Cardiac septum (tissue), 1 donor: ENCODE data around the gene DTWD2. TPM values are rescaled to one million over a fixed set of nuclear protein-coding genes. Genes with fewer than 3 reads are reported as not detected.

Source experiments
- DNase-seq: peaks from one replicate; pipeline ENCODE4 v3.0.0-alpha.2; 2020; ENCODE audit warnings: low spot score
- intact Hi-C: fragments of 100-400 bp; cut with DNase I; formaldehyde crosslinking; loops from one replicate; pipeline ENCODE4 v1.14.0; 2022
- microRNA-seq: library from miRNA; unstranded; fragments of <30 nt; microRNA quantifications from one replicate; pipeline ENCODE4 v1.2.0, GENCODE V29; 2020
- total RNA-seq: library from RNA; stranded (reverse); fragmentation: NEBNext Ultra II Directional; extraction: Animal tissue kit (Norgen Biotek cat#: 25700); gene quantifications from one replicate; pipeline ENCODE4 v1.2.1, GENCODE V29; 2021
- donor health status: DM: no; HTN: no; CAD: no.

The DTWD2 gene
- total RNA-seq, 1 donor from 2014 or later: 10.1 TPM

DNA sequence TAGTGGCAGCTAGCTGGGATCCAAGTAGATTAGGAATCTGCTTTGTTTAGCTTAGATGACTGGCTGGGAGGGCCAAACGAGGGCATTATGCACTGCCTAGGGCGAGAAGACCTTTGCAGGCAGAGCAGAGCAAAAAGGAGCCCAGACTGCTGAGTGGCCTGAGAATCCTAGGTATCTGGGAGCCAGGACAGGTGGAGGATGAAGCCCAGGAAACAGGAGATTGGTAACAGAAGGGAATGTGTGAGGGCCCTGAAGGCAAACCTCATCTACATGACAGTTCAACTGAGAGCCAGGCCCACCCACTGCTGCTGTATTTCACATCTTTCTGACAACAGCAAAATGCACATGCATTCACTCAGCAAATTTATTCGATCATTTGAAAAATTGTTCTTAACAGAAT, 192.3 kb downstream of the DTWD2 start:
- intact Hi-C loops: no loop called here
- no peak for DNase-seq

DNA sequence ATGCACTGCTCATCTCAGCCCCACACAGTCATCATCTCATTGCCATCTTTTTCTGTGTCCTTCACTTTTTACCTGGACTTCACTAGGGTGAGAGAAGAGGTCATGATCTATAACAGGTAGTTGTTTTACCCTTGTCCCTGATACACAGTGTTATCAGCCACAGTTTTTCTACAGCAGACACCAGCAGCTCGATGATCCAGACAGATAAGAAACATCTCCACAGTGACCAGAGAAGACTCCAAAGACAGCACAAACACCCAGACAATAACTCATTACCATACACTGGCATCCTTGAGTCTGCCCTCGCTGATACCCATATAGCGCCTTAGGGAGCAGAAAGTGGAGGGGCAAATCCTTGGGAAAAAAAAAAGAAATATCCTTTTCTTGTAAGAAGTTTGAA, 194.1 kb downstream of the DTWD2 start:
- intact Hi-C loops: no loop called here
- DNase-seq: no peak

DNA sequence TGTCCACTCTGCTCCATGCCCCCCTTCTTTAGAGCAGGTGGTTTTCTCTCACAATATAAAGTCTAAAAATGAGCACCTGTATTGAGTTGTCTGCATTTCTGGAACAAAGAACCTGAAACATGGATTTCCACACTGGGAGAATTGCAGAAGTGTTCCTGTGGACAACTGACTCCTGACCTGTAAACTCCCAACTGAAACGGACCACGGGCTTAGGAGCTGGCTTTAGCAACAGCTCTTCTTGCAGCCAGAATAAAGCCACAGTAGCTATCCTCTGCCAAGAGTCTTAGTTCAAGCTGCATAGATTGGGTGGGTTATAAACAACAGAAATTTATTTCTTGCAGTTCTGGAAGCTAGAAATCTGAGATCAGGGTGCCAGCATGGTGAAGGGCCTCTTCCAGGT, 194.7 kb downstream of the DTWD2 start:
- DNase-seq: no peak
- intact Hi-C loops: loop anchor here (2.0 kb wide), 1 partner anchor 1339 kb away; no protein-coding TSS in a partner anchor

DNA sequence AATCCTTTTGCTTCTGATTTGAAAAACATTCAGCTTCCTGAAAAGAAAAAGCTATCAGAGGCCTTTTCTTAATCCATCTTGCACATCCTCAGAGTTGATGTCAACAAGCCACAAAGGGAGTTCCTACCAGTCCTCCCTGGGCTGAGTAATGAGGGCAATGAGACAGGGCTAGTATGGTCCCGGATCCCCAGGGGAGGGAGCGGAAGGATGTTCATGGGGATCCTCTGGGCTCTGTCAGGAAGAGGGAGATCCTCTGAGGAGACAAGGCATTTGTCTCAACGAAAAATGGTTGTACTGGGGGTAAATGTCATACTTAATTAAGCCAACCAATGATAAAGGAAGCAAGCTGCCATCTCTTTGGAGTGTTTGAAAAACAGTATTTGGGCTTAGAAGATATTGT, 195.3 kb downstream of the DTWD2 start:
- DNase-seq: no peak
- intact Hi-C loops: loop anchor here (2.0 kb wide), 1 partner anchor 1338 kb away; no protein-coding TSS in a partner anchor

DNA sequence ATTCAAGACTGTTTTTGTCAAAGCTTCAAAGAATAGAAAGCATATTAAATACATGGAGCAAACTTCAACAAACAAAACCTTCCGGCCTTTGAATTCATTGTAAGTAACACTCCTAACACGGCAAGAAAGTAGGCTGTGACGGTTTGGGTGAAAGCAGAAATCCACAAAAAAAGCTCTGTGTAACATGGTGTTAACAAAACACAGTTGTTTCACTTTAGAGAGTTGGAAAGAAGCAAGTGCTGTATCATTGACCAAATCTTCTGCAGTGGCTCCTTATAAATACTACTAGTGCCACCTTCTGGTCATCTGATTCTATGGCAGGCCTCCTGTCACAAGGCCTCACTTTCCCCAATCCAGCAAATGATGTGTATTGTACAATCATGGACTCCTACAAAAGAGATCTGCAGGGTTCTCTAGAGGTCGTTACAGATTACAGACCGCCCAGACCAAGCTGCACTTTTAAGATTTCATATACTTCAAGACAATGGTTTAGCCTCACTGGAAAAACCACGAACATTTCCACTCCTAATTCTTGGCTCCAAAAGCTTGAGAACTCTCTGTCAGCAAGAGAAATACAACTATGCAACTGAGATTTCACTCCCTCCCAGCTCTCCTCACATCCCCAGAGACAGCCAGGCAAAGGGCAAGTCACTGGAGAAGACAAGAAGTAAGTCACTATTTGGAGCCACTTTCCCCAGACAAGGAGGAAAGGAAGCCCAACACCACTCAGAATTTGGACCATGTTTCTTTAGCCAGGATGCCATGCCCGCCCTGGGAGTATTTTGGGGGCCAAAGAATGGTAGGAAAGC, 196.2 kb downstream of the DTWD2 start:
- intact Hi-C loops: loop anchor here (2.0 kb wide), 1 partner anchor 1337 kb away; no protein-coding TSS in a partner anchor
- DNase-seq: no peak

DNA sequence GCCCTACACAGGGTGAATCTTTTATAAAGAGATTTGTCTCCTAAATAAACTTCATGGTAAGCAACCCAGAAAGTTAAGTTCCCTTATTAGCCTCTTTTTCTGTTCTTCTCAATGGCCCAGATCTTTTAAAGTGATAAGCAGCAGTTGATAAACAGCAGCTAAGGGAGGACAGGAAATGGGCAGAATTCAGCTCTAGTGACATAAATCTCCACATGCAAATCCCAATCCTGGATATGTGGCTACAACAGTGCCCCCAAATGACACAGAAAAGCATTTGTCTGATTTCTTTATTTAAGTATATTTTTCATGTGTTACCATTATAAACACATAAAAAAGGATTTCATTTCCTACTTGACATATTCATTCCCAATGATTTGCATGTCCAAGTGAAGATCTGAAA, 199.0 kb downstream of the DTWD2 start:
- no peak for DNase-seq
- intact Hi-C loops: no loop called here

DNA sequence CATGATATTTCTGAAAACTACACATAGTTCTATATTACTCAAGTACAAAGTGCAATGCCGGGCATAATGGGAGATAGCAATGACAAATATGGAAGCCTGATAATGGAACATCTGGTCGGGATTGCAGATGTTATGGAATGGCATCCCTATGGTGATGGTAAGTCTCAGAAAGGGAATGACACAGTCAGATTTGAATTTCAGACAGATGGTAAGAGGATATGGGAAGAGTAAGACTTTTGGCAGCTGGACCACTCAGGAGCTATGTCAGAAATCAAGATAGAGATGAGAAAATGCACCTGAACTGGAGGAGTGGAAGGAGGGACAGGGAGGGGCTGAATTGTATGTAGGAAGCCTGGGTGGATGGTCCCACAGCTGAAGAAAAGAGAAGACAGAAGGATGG, 200.0 kb downstream of the DTWD2 start:
- DNase-seq: no peak
- intact Hi-C loops: no loop called here

Small RNA genes within 50 kb of the gene (microRNA-seq; reads per million reads assigned to microRNA genes)
- not detected for gene MIR1244-2

Other genes with a start within 250 kb of the DTWD2 start
- 28.2 TPM for gene DMXL1, start 82.5 kb upstream of the DTWD2 start, total RNA-seq